HepG2 (cell line): ENCODE data around the gene SLC9A9. TPM values are rescaled to one million over a fixed set of nuclear protein-coding genes. Genes with fewer than 3 reads are reported as not detected.

Experiments used
- ATAC-seq: fragments of 200-7000 bp; cut with Tn5 transposase; 3 replicates; pipeline ENCODE4 v1.9.1; 2020; ENCODE audit warnings: mild to moderate bottlenecking, moderate library complexity
- BruUV-seq: library from RNA; stranded (reverse); fragments of 400-500 nt; replicated peaks from 2 replicates; lab custom pipeline; 2021; lab: Mats Ljungman, UMichigan
- CTCF ChIA-PET: fragments of 300-600 bp; formaldehyde crosslinking; extraction: SDS; loops from one replicate; lab custom pipeline; 2021; ENCODE audit warnings: low total read pairs, inconsistent platforms, low intra/inter-chr PET ratio; lab: Yijun Ruan, JAX
- POLR2A ChIA-PET: fragments of 350-600 bp; sonication (Branson Sonifier 250); formaldehyde crosslinking; loops from one replicate; lab custom pipeline; 2020; ENCODE audit warnings: antibody characterized with exemption, inconsistent platforms; lab: Yijun Ruan, JAX
- DNase-seq: peaks from one replicate; pipeline ENCODE4 v3.0.0-alpha.2; 2015; ENCODE audit warnings: low spot score
- FAIRE-seq: peaks from 3 replicates; lab custom pipeline; 2011; peaks lifted over from hg19 to GRCh38; lab: Jason Lieb, UNC
- H2AFZ ChIP-seq: one replicate; pipeline ENCODE4 v1.6.1; 2011; ENCODE audit warnings: low read length, inconsistent platforms
- H3K27ac ChIP-seq: fragments of 300-600 bp; 3 replicates; pipeline ENCODE4 v1.8.0; 2011; ENCODE audit warnings: mixed run types, mild to moderate bottlenecking, mixed read lengths, low read length, inconsistent platforms; ENCODE audit not compliant: insufficient read depth; ENCODE audit errors: extremely low read length
- H3K27me3 ChIP-seq, 2 experiments: fragments of 200-600 bp in 1 of 2; 2 replicates in 1 of 2; 3 replicates in 1 of 2; pipeline versions ENCODE4 v1.6.0 to v1.8.0; 2011; ENCODE audit warnings: low read length in 2 of 2, mild to moderate bottlenecking in 2 of 2, moderate library complexity in 2 of 2, inconsistent platforms in 1 of 2; ENCODE audit not compliant: insufficient read depth in 2 of 2, control insufficient read depth in 1 of 2
- H3K36me3 ChIP-seq, 2 experiments: fragments of 200-600 bp in 1 of 2; replicated peaks in 1 of 2; 2 replicates in 1 of 2; 3 replicates in 1 of 2; pipeline versions ENCODE4 v1.5.1 to v1.8.0; 2011; ENCODE audit warnings: low read length in 2 of 2, inconsistent platforms in 1 of 2; ENCODE audit not compliant: insufficient read depth in 2 of 2, control insufficient read depth in 1 of 2
- H3K4me1 ChIP-seq: 2 replicates; pipeline ENCODE4 v1.5.1; 2012; ENCODE audit warnings: low read length, inconsistent platforms; ENCODE audit not compliant: insufficient read depth
- H3K4me2 ChIP-seq: 2 replicates; pipeline ENCODE4 v1.6.0; 2011; ENCODE audit warnings: low read depth, low read length, inconsistent platforms
- H3K4me3 ChIP-seq, 3 experiments: fragments of 200-600 bp in 1 of 3; sonication (generic), shearing (Covaris generic) in 1 of 3; replicated peaks in 1 of 3; 2 replicates each; pipeline ENCODE4 v1.5.1; 2011 to 2016; ENCODE audit warnings: low read length in 3 of 3, inconsistent platforms in 2 of 3, low read depth in 2 of 3, mild to moderate bottlenecking in 2 of 3, control low read depth in 1 of 3, mixed read lengths in 1 of 3; ENCODE audit not compliant: insufficient read depth in 1 of 3
- H3K79me2 ChIP-seq: one replicate; pipeline ENCODE4 v1.6.1; 2011; ENCODE audit warnings: low read length, inconsistent platforms; ENCODE audit not compliant: insufficient read depth
- H3K9ac ChIP-seq: 2 replicates; pipeline ENCODE4 v1.6.0; 2011; ENCODE audit warnings: mild to moderate bottlenecking, low read depth, low read length, inconsistent platforms; ENCODE audit not compliant: insufficient read depth
- H3K9me3 ChIP-seq: 2 replicates; pipeline ENCODE4 v1.5.1; 2012; ENCODE audit warnings: mild to moderate bottlenecking, low read length
- H4K20me1 ChIP-seq: 2 replicates; pipeline ENCODE4 v1.6.0; 2011; ENCODE audit warnings: inconsistent platforms, mild to moderate bottlenecking, low read length, moderate library complexity; ENCODE audit not compliant: insufficient read depth
- AGO2 ChIP-seq: fragments of 200-400 bp; formaldehyde crosslinking; optimal IDR thresholded peaks from 2 replicates; pipeline ENCODE3; 2017; ENCODE audit warnings: mild to moderate bottlenecking, low read depth, low read length, moderate library complexity
- ATF5 ChIP-seq: sonication (generic); formaldehyde crosslinking; IDR thresholded peaks from 2 replicates; pipeline ENCODE4 v1.4.0; 2020; ENCODE audit warnings: mild to moderate bottlenecking, low read depth, missing genetic modification reagents
- CREB3 ChIP-seq: sonication (generic); formaldehyde crosslinking; IDR thresholded peaks from 2 replicates; pipeline ENCODE4 v1.5.0; 2020; ENCODE audit warnings: missing genetic modification reagents
- IKZF5 ChIP-seq: IDR thresholded peaks from 2 replicates; pipeline ENCODE4 v1.6.1; 2018; ENCODE audit warnings: missing genetic modification reagents, mild to moderate bottlenecking, missing compliant biosample characterization
- NRL ChIP-seq: sonication (generic); formaldehyde crosslinking; IDR thresholded peaks from 2 replicates; pipeline ENCODE4 v1.5.0; 2020; ENCODE audit warnings: missing genetic modification reagents, mild to moderate bottlenecking, moderate library complexity, borderline replicate concordance
- RARG ChIP-seq: sonication (generic); formaldehyde crosslinking; IDR thresholded peaks from 2 replicates; pipeline ENCODE4 v1.4.0; 2020; ENCODE audit warnings: low read depth, mild to moderate bottlenecking, missing genetic modification reagents
- SALL2 ChIP-seq: sonication (generic); formaldehyde crosslinking; IDR thresholded peaks from 2 replicates; pipeline ENCODE4 v1.8.1; 2023; ENCODE audit warnings: mild to moderate bottlenecking, missing genetic modification reagents, inconsistent platforms
- SMC3 ChIP-seq: IDR thresholded peaks from 2 replicates; pipeline ENCODE4 v1.6.1; 2011; ENCODE audit warnings: low read length, improper control_type of control experiment
- TFE3 ChIP-seq: IDR thresholded peaks from 2 replicates; pipeline ENCODE4 v1.6.1; 2016
- TMF1 ChIP-seq: sonication (generic); formaldehyde crosslinking; IDR thresholded peaks from 2 replicates; pipeline ENCODE4 v1.8.1; 2022; ENCODE audit warnings: low read depth, missing genetic modification reagents
- ZNF557 ChIP-seq: sonication (generic); formaldehyde crosslinking; IDR thresholded peaks from 2 replicates; pipeline ENCODE4 v1.4.0; 2020; ENCODE audit warnings: missing genetic modification reagents
- in situ Hi-C: cut with HindIII; loops from 2 replicates; pipeline ENCODE4 v1.10.0; 2017; ENCODE audit warnings: low pct_unique_long_range_greater_than_20kb; ENCODE audit not compliant: extremely low pct_ligation_motif_present
- intact Hi-C: fragments of 100-400 bp; cut with micrococcal nuclease; formaldehyde crosslinking; loops from one replicate; pipeline ENCODE4 v1.10.0; 2022; ENCODE audit not compliant: unreplicated experiment
- polyA plus RNA-seq, 8 experiments: library from polyadenylated mRNA; depleted of rRNA in 3 of 8; stranded (reverse) in 7 of 8; unstranded in 1 of 8; fragments of >200 nt; fragmentation: Illumina TruSeq in 4 of 8; extraction: Trizol in 4 of 8; gene quantifications; 2 replicates each; pipeline versions ENCODE4 v1.2.1 to v1.2.3, GENCODE V29; 2011 to 2016; ENCODE audit warnings: low read depth in 4 of 8, missing spikeins in 1 of 8, mixed read lengths in 1 of 8; ENCODE audit not compliant: insufficient read depth in 1 of 8
- total RNA-seq, 5 experiments: library from RNA; depleted of rRNA; stranded (reverse); fragments of >200 nt; fragmentation: Illumina TruSeq; extraction: Trizol; gene quantifications; 2 replicates each; pipeline ENCODE4 v1.2.3, GENCODE V29; 2016; ENCODE audit warnings: low read depth in 1 of 5
- TF ChIP-seq, protein P1 (sequence below): sonication (generic); formaldehyde crosslinking; IDR thresholded peaks from 2 replicates; pipeline ENCODE4 v1.8.1; 2023; ENCODE audit warnings: mild to moderate bottlenecking, missing genetic modification reagents, borderline replicate concordance
- TF ChIP-seq, protein P2 (sequence below): sonication (generic); formaldehyde crosslinking; IDR thresholded peaks from 2 replicates; pipeline ENCODE4 v1.8.0; 2022; ENCODE audit warnings: low read depth, missing genetic modification reagents

The SLC9A9 gene
- total and polyA plus RNA-seq, 2 of the 13 experiments (the other 11 are each of a cell fraction or from before 2014, with no cell fraction given): not detected

DNA sequence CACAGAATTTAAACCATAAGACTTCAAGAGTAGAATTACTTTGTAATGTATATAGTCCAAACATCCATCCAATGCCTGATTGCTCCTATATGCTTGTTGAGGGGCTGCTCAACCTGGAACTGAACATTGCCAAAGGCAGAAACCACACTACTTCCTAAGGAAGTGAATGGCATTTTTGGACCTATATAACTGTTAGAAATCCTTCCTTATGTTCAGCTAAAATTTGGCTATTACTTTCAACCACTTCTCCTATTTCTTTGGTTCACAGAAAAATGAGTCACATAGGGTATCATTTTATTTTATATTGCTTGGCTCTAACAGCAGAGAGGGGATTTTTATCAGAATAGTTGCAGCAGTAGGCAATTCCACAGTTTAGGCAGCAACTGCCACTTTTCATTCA, 342.1 kb downstream of the SLC9A9 start:
- Histone ChIP-seq H3K27me3 (no peaks in the 10 kb centered on the region), H3K9ac (no peak overlapping the region), H3K9me3 (no peaks in the 10 kb centered on the region), H3K27ac (no peak overlapping the region), H3K36me3 (no peaks in the 10 kb centered on the region), H3K4me3 (no peak overlapping the region), H3K79me2 (no peaks in the 10 kb centered on the region), H3K4me2 (no peak overlapping the region), H2AFZ (no peak overlapping the region), H3K4me1 (0 out of 2 replicates have a peak, but pooled peaks cover 5% of the 10 kb centered on the region)
- POLR2A ChIA-PET: no interaction called here
- no peak for ATAC-seq
- intact Hi-C loops (no loop called here), in situ Hi-C loops (no loop called here)
- FAIRE-seq: no peak
- BruUV-seq: no TSS peak
- CTCF ChIA-PET: no interaction called here
- no peak for DNase-seq
- TF ChIP-seq, protein P1, sequence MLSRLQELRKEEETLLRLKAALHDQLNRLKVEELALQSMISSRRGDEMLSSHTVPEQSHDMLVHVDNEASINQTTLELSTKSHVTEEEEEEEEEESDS: no peak
- no peak for TF ChIP-seq NRL (CRISPR knock-in tag)
- no peak for TF ChIP-seq SMC3
- no peak for TF ChIP-seq TFE3 (CRISPR knock-in tag)
- TF ChIP-seq CREB3 (CRISPR knock-in tag): no peak
- TF ChIP-seq SALL2 (CRISPR knock-in tag): no peak
- TF ChIP-seq, protein P2, sequence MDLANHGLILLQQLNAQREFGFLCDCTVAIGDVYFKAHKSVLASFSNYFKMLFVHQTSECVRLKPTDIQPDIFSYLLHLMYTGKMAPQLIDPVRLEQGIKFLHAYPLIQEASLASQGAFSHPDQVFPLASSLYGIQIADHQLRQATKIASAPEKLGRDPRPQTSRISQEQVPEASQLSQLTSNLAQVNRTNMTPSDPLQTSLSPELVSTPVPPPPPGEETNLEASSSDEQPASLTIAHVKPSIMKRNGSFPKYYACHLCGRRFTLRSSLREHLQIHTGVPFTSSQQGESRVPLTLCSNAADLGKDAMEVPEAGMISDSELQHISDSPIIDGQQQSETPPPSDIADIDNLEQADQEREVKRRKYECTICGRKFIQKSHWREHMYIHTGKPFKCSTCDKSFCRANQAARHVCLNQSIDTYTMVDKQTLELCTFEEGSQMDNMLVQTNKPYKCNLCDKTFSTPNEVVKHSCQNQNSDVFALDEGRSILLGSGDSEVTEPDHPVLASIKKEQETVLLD (CRISPR knock-in tag): no peak
- TF ChIP-seq IKZF5 (CRISPR knock-in tag): no peak
- no peak for TF ChIP-seq ZNF557 (CRISPR knock-in tag)
- no peak for TF ChIP-seq RARG (CRISPR knock-in tag)
- TF ChIP-seq AGO2: no peak
- no peak for TF ChIP-seq ATF5 (CRISPR knock-in tag)
- no peak for TF ChIP-seq TMF1 (CRISPR knock-in tag)
- TF ChIP-seq, all 625 proteins: peak for 0
- H4K20me1 ChIP-seq: no peaks in the 10 kb centered on the region
